ENCODE measurements around the gene XYLB. TPM values are rescaled to one million over a fixed set of nuclear protein-coding genes. Genes with fewer than 3 reads are reported as not detected.

The XYLB gene
- total RNA-seq, 1 experiment from 2014 or later = 14.0 TPM

- intact Hi-C loops (cut with micrococcal nuclease) = no loop called here
- no peak for DNase-seq (ENCODE audit: low read depth, low spot score)
- ChIA-PET CTCF (no interaction called here), RAD21 (ENCODE audit: low non-redundant PET in 1 of 2, low total read pairs in 2 of 2, uncharacterized antibody in 2 of 2, unreplicated experiment in 2 of 2) (no interaction called here), POLR2A (no interaction called here)
- peaks cover 6% of the 10 kb centered on the region; the same call in 1 of the 2 replicates for H3K79me2 ChIP-seq (ENCODE audit: insufficient read depth, low read length)
- no peak overlapping the region for H3K4me2 ChIP-seq (ENCODE audit: low read length)
- no peaks in the 10 kb centered on the region for H4K20me1 ChIP-seq (ENCODE audit: insufficient read depth)
- no peak overlapping the region for H3K4me3 ChIP-seq (replicated peaks in 1 of 2; ENCODE audit: low read depth in 1 of 2, low read length in 2 of 2)
- no TSS peak for BruUV-seq (replicated peaks)
- H3K27me3 ChIP-seq (ENCODE audit: insufficient read depth, low read length) = no peaks in the 10 kb centered on the region
- H3K27ac ChIP-seq (ENCODE audit: low read depth, low read length) = no peak overlapping the region
- no peaks in the 10 kb centered on the region for H3K9me3 ChIP-seq (ENCODE audit: control insufficient read depth in 1 of 2, insufficient read depth in 1 of 2, low read depth in 1 of 2, low read length in 2 of 2)
- no peaks in the 10 kb centered on the region for H3K4me1 ChIP-seq (ENCODE audit: control insufficient read depth in 1 of 2, insufficient read depth in 2 of 2, low read length in 2 of 2)
- no peaks in the 10 kb centered on the region for H3K9me2 ChIP-seq (ENCODE audit: insufficient read depth)
- H3K36me3 ChIP-seq (ENCODE audit: control insufficient read depth in 1 of 2, insufficient read depth in 2 of 2, low read length in 2 of 2) = peaks cover 8 to 14% of the 10 kb centered on the region in 2 experiments; a peak in 3 of 4 replicates
- no peak for TF ChIP-seq CTCF (IDR thresholded peaks at IDR 0.05 in 2 of 3, conservative IDR thresholded peaks at IDR 0.05 in 1 of 3; ENCODE audit: borderline replicate concordance in 1 of 3, insufficient read depth in 1 of 3, low read depth in 2 of 3, low read length in 2 of 3)
- no peak overlapping the region for H2AFZ ChIP-seq (ENCODE audit: low read depth, low read length, poor library complexity, severe bottlenecking)
- ATAC-seq = no peak
- H3K9ac ChIP-seq (ENCODE audit: low read length) = no peak overlapping the region
Observed at GRCh38 chr3:38362825-38363224, 16.2 kb downstream of the XYLB start.

- H3K36me3 ChIP-seq (ENCODE audit: control insufficient read depth in 1 of 2, insufficient read depth in 2 of 2, low read length in 2 of 2) = peaks cover 9 to 17% of the 10 kb centered on the region in 2 experiments; a peak in 3 of 4 replicates
- ChIA-PET RAD21 (ENCODE audit: low non-redundant PET in 1 of 2, low total read pairs in 2 of 2, uncharacterized antibody in 2 of 2, unreplicated experiment in 2 of 2) (no interaction called here), CTCF (no interaction called here), POLR2A (no interaction called here)
- intact Hi-C loops (cut with micrococcal nuclease) = no loop called here
- H3K4me2 ChIP-seq (ENCODE audit: low read length) = no peak overlapping the region
- H3K9ac ChIP-seq (ENCODE audit: low read length) = no peak overlapping the region
- H3K4me3 ChIP-seq (replicated peaks in 1 of 2; ENCODE audit: low read depth in 1 of 2, low read length in 2 of 2) = no peak overlapping the region
- H3K79me2 ChIP-seq (ENCODE audit: insufficient read depth, low read length) = no peaks in the 10 kb centered on the region
- no peaks in the 10 kb centered on the region for H3K27me3 ChIP-seq (ENCODE audit: insufficient read depth, low read length)
- ATAC-seq (no peak), DNase-seq (ENCODE audit: low read depth, low spot score) (no peak)
- no peak overlapping the region for H3K27ac ChIP-seq (ENCODE audit: low read depth, low read length)
- no peaks in the 10 kb centered on the region for H3K9me2 ChIP-seq (ENCODE audit: insufficient read depth)
- no TSS peak for BruUV-seq (replicated peaks)
- H2AFZ ChIP-seq (ENCODE audit: low read depth, low read length, poor library complexity, severe bottlenecking) = no peak overlapping the region
- no peaks in the 10 kb centered on the region for H3K9me3 ChIP-seq (ENCODE audit: control insufficient read depth in 1 of 2, insufficient read depth in 1 of 2, low read depth in 1 of 2, low read length in 2 of 2)
- no peaks in the 10 kb centered on the region for H4K20me1 ChIP-seq (ENCODE audit: insufficient read depth)
- TF ChIP-seq RAD21 (IDR thresholded peaks at IDR 0.05; ENCODE audit: low read depth) (no peak), YY1 (IDR thresholded peaks at IDR 0.05; ENCODE audit: extremely low read depth, insufficient replicate concordance, low read depth, low read length) (no peak)
- H3K4me1 ChIP-seq (ENCODE audit: control insufficient read depth in 1 of 2, insufficient read depth in 2 of 2, low read length in 2 of 2) = no peaks in the 10 kb centered on the region
Observed at GRCh38 chr3:38364721-38365400, 18.3 kb downstream of the XYLB start.
